ENCODE measurements around the gene DNAH9. TPM values are rescaled to one million over a fixed set of nuclear protein-coding genes. Genes with fewer than 3 reads are reported as not detected.
"Not testable (repeated sequence)": the region's sequence is repeated elsewhere in the genome, so short reads cannot be mapped to it uniquely, and the experiment has no call there.

Gene DNAH9
- total RNA-seq, 6 experiments from 2014 or later = not detected

GRCh38 chr17:11953924-11954323, 355.7 kb downstream of the DNAH9 start:
- 88% methylated on average over 1 of the region's 1 CpG for WGBS (ENCODE audit: insufficient coverage, low coverage, low lambda C conversion rate, missing lambda C conversion rate)
- no peak overlapping the region for H3K4me3 ChIP-seq
- no peak overlapping the region for H3K27ac ChIP-seq
- TF ChIP-seq POLR2A (IDR thresholded peaks at IDR 0.05) (no peak), CTCF (IDR thresholded peaks at IDR 0.05) (no peak)
- no peaks in the 10 kb centered on the region for H3K36me3 ChIP-seq
- no peaks in the 10 kb centered on the region for H3K4me1 ChIP-seq
- H3K27me3 ChIP-seq = no peaks in the 10 kb centered on the region
- DNase-seq (no peak), ATAC-seq (no peak)
- no peaks in the 10 kb centered on the region for H3K9me3 ChIP-seq
- intact Hi-C loops (cut with DNase I) = no loop called here

- intact Hi-C loops (cut with DNase I) = no loop called here
- no peaks in the 10 kb centered on the region for H3K4me1 ChIP-seq
- H3K27ac ChIP-seq = no peak overlapping the region
- H3K27me3 ChIP-seq = no peaks in the 10 kb centered on the region
- DNase-seq = no peak
- no peaks in the 10 kb centered on the region for H3K9me3 ChIP-seq
- ATAC-seq = no peak
- H3K36me3 ChIP-seq = no peaks in the 10 kb centered on the region
- H3K4me3 ChIP-seq = no peak overlapping the region
- TF ChIP-seq CTCF (IDR thresholded peaks at IDR 0.05) = no peak
- no peak for TF ChIP-seq POLR2A (IDR thresholded peaks at IDR 0.05)
Measured at GRCh38 chr17:11954936-11955335, 356.7 kb downstream of the DNAH9 start.

GRCh38 chr17:11969565-11969964, 371.3 kb downstream of the DNAH9 start:
- no peaks in the 10 kb centered on the region for H3K9me3 ChIP-seq
- TF ChIP-seq CTCF (IDR thresholded peaks at IDR 0.05) = no peak
- TF ChIP-seq POLR2A (IDR thresholded peaks at IDR 0.05) = no peak
- no peak for ATAC-seq
- no peaks in the 10 kb centered on the region for H3K27me3 ChIP-seq
- no peaks in the 10 kb centered on the region for H3K4me1 ChIP-seq
- DNase-seq = no peak
- intact Hi-C loops (cut with DNase I) = no loop called here
- no peak overlapping the region for H3K4me3 ChIP-seq
- no peak overlapping the region for H3K27ac ChIP-seq
- WGBS (ENCODE audit: insufficient coverage, low coverage, low lambda C conversion rate, missing lambda C conversion rate) = 88% methylated on average over 1 of the region's 2 CpGs
- no peaks in the 10 kb centered on the region for H3K36me3 ChIP-seq

- intact Hi-C loops (cut with DNase I) = not testable (repeated sequence)
Measured at GRCh38 chr17:11972741-11973140, 374.5 kb downstream of the DNAH9 start.

GRCh38 chr17:11979795-11980194, 381.5 kb downstream of the DNAH9 start:
- Histone ChIP-seq H3K4me3 (no peak overlapping the region), H3K36me3 (peaks cover 0 to 43% (median 5%) of the 10 kb centered on the region in 4 donors), H3K9me3 (no peaks in the 10 kb centered on the region), H3K27me3 (no peaks in the 10 kb centered on the region), H3K4me1 (no peaks in the 10 kb centered on the region), H3K27ac (no peak overlapping the region)
- TF ChIP-seq CTCF (IDR thresholded peaks at IDR 0.05) (no peak), POLR2A (IDR thresholded peaks at IDR 0.05) (no peak)
- DNase-seq (no peak), ATAC-seq (no peak)
- 96% methylated on average over 3 of the region's 3 CpGs for WGBS (ENCODE audit: insufficient coverage, low coverage, low lambda C conversion rate, missing lambda C conversion rate)
- intact Hi-C loops (cut with DNase I) = no loop called here

More at GRCh38 chr17:11972741-11973140, 374.5 kb downstream of the DNAH9 start:
- not testable (repeated sequence) for ATAC-seq, H3K9me3 ChIP-seq, H3K36me3 ChIP-seq, H3K4me3 ChIP-seq, H3K27me3 ChIP-seq, H3K27ac ChIP-seq, H3K4me1 ChIP-seq, DNase-seq
- 97% methylated on average over 19 of the region's 19 CpGs for WGBS (ENCODE audit: insufficient coverage, low coverage, low lambda C conversion rate, missing lambda C conversion rate)

Measured in right lobe of liver (tissue), 6 donors.